Hepatocyte (in vitro differentiated cells): Measurements from ENCODE around the gene NAPEPLD. TPM values are rescaled to one million over a fixed set of nuclear protein-coding genes. Genes with fewer than 3 reads are reported as not detected.
A peak's percentile ranks its signal among the peaks of the same experiment; 100 is the strongest.

ENCODE experiments used
- DNase-seq: peaks from one replicate; pipeline ENCODE4 v3.0.0-alpha.2; 2016; ENCODE audit warnings: low spot score
- H2AFZ ChIP-seq: fragments of 200-600 bp; sonication (generic); 2 replicates; pipeline ENCODE4 v1.6.0; 2016; ENCODE audit warnings: antibody characterized with exemption, mild to moderate bottlenecking
- H3K27ac ChIP-seq: fragments of 200-600 bp; sonication (generic); 2 replicates; pipeline ENCODE4 v1.5.1; 2016; ENCODE audit warnings: mild to moderate bottlenecking
- H3K27me3 ChIP-seq: fragments of 200-600 bp; sonication (generic); 2 replicates; pipeline ENCODE4 v1.6.1; 2016
- H3K36me3 ChIP-seq: fragments of 200-600 bp; sonication (generic); replicated peaks from 2 replicates; pipeline ENCODE4 v1.5.1; 2016; ENCODE audit warnings: low read depth; ENCODE audit not compliant: insufficient read depth
- H3K4me1 ChIP-seq: fragments of 200-600 bp; sonication (generic); 2 replicates; pipeline ENCODE4 v1.5.1; 2016; ENCODE audit warnings: mild to moderate bottlenecking, moderate library complexity; ENCODE audit not compliant: insufficient read depth
- H3K4me2 ChIP-seq: fragments of 200-600 bp; sonication (generic); 2 replicates; pipeline ENCODE4 v1.6.0; 2016
- H3K4me3 ChIP-seq: fragments of 200-600 bp; sonication (generic); 2 replicates; pipeline ENCODE4 v1.5.1; 2016; ENCODE audit warnings: mild to moderate bottlenecking
- H3K79me2 ChIP-seq: fragments of 200-600 bp; sonication (generic); 2 replicates; pipeline ENCODE4 v1.6.0; 2017; ENCODE audit warnings: mild to moderate bottlenecking
- H3K9me2 ChIP-seq: fragments of 200-600 bp; sonication (generic); replicated peaks from 2 replicates; pipeline ENCODE4 v1.6.0; 2017; ENCODE audit warnings: mild to moderate bottlenecking; ENCODE audit not compliant: insufficient read depth
- H3K9me3 ChIP-seq: fragments of 200-600 bp; sonication (generic); 2 replicates; pipeline ENCODE4 v1.5.1; 2016; ENCODE audit warnings: low read depth, mild to moderate bottlenecking
- H4K20me1 ChIP-seq: fragments of 200-600 bp; sonication (generic); 2 replicates; pipeline ENCODE4 v1.6.0; 2016; ENCODE audit warnings: mild to moderate bottlenecking; ENCODE audit not compliant: insufficient read depth, poor library complexity, severe bottlenecking
- CTCF ChIP-seq: fragments of 200-600 bp; sonication (generic); IDR thresholded peaks from 2 replicates; pipeline ENCODE4 v1.5.1; 2016; ENCODE audit warnings: antibody characterized with exemption, mild to moderate bottlenecking; ENCODE audit not compliant: poor library complexity
- EZH2 ChIP-seq: fragments of 200-600 bp; sonication (generic); IDR thresholded peaks from 2 replicates; pipeline ENCODE4 v1.6.1; 2016; ENCODE audit warnings: antibody characterized with exemption, mild to moderate bottlenecking, borderline replicate concordance
- EZH2phosphoT487 ChIP-seq: fragments of 200-600 bp; sonication (generic); IDR thresholded peaks from one replicate; pipeline ENCODE4 v1.6.1; 2018; ENCODE audit warnings: antibody characterized with exemption, mild to moderate bottlenecking, low read depth, moderate library complexity; ENCODE audit not compliant: unreplicated experiment, severe bottlenecking
- WGBS: methylation state at CpG from one replicate; pipeline ENCODE4 v1.1.6; 2016; ENCODE audit warnings: low lambda C conversion rate; ENCODE audit errors: missing lambda C conversion rate; 5-methylcytosine and 5-hydroxymethylcytosine counted together
- polyA plus RNA-seq: library from polyadenylated mRNA; unstranded; fragments of >200 nt; fragmentation: Nextera tagmentation; extraction: Ambion mirVana; gene quantifications from 2 replicates; pipeline ENCODE4 v1.2.1, GENCODE V29; 2016
- total RNA-seq: library from RNA; depleted of rRNA; stranded (reverse); fragments of >200 nt; gene quantifications from 2 replicates; pipeline ENCODE4 v1.2.3, GENCODE V29; 2014

NAPEPLD gene
- total and polyA plus RNA-seq, 2 experiments from 2014 or later, result 11.0 to 12.0 TPM

- peak overlapping the region; percentile 78 for H3K4me2 ChIP-seq
- WGBS, result 9% methylated on average over 6 of the region's 6 CpGs
- H3K4me3 ChIP-seq, result peak overlapping the region; percentile 61
- peaks cover 2% of the 10 kb centered on the region for H3K9me2 ChIP-seq
- DNase-seq, result peak; percentile 28
- no peaks in the 10 kb centered on the region for H4K20me1 ChIP-seq
- peak overlapping the region; percentile 89 for H2AFZ ChIP-seq
- no peaks in the 10 kb centered on the region for H3K36me3 ChIP-seq
- TF ChIP-seq CTCF (no peak), EZH2 (no peak), EZH2phosphoT487 (no peak)
- H3K4me1 ChIP-seq, result peaks cover 7% of the 10 kb centered on the region
- peaks cover 36% of the 10 kb centered on the region for H3K79me2 ChIP-seq
- H3K27ac ChIP-seq, result peak overlapping the region; percentile 96
- no peaks in the 10 kb centered on the region for H3K9me3 ChIP-seq
- no peaks in the 10 kb centered on the region for H3K27me3 ChIP-seq
Measured at GRCh38 chr7:103073989-103074518, 74.8 kb downstream of the NAPEPLD start.

GRCh38 chr7:103071000-103071399, 77.9 kb downstream of the NAPEPLD start:
- H3K4me1 ChIP-seq, result peaks cover 2% of the 10 kb centered on the region
- H3K9me2 ChIP-seq, result peaks cover 2% of the 10 kb centered on the region
- 96% methylated on average over 2 of the region's 2 CpGs for WGBS
- no peaks in the 10 kb centered on the region for H3K36me3 ChIP-seq
- H2AFZ ChIP-seq, result no peak overlapping the region
- no peak for TF ChIP-seq CTCF
- TF ChIP-seq EZH2, result no peak
- TF ChIP-seq EZH2phosphoT487, result no peak
- no peak overlapping the region for H3K4me2 ChIP-seq
- H3K27me3 ChIP-seq, result no peaks in the 10 kb centered on the region
- H3K79me2 ChIP-seq, result peaks cover 5% of the 10 kb centered on the region
- H3K27ac ChIP-seq, result no peak overlapping the region
- no peaks in the 10 kb centered on the region for H3K9me3 ChIP-seq
- H3K4me3 ChIP-seq, result no peak overlapping the region
- no peak for DNase-seq
- H4K20me1 ChIP-seq, result no peaks in the 10 kb centered on the region

- Histone ChIP-seq H3K9me2 (peaks cover 2% of the 10 kb centered on the region), H3K79me2 (no peaks in the 10 kb centered on the region), H3K27ac (no peak overlapping the region), H3K4me2 (no peak overlapping the region), H3K36me3 (no peaks in the 10 kb centered on the region), H3K27me3 (no peaks in the 10 kb centered on the region), H2AFZ (no peak overlapping the region), H3K9me3 (no peaks in the 10 kb centered on the region), H3K4me1 (no peaks in the 10 kb centered on the region), H3K4me3 (no peak overlapping the region), H4K20me1 (no peaks in the 10 kb centered on the region)
- 94% methylated on average over 23 of the region's 23 CpGs for WGBS
- no peak for TF ChIP-seq EZH2
- no peak for TF ChIP-seq CTCF
- no peak for DNase-seq
Measured at GRCh38 chr7:103068414-103069403, 80.2 kb downstream of the NAPEPLD start.
